NCI-H1417 treated with DMSO at 0.1 percent for 48 hours (cell line): ENCODE data around the gene R3HDM4.
A peak's percentile ranks its signal among the peaks of the same experiment; 100 is the strongest.

ENCODE experiments used
- DNase-seq: peaks from one replicate; lab custom pipeline; 2025; lab: John Stamatoyannopoulos, UW

R3HDM4 gene

DNA sequence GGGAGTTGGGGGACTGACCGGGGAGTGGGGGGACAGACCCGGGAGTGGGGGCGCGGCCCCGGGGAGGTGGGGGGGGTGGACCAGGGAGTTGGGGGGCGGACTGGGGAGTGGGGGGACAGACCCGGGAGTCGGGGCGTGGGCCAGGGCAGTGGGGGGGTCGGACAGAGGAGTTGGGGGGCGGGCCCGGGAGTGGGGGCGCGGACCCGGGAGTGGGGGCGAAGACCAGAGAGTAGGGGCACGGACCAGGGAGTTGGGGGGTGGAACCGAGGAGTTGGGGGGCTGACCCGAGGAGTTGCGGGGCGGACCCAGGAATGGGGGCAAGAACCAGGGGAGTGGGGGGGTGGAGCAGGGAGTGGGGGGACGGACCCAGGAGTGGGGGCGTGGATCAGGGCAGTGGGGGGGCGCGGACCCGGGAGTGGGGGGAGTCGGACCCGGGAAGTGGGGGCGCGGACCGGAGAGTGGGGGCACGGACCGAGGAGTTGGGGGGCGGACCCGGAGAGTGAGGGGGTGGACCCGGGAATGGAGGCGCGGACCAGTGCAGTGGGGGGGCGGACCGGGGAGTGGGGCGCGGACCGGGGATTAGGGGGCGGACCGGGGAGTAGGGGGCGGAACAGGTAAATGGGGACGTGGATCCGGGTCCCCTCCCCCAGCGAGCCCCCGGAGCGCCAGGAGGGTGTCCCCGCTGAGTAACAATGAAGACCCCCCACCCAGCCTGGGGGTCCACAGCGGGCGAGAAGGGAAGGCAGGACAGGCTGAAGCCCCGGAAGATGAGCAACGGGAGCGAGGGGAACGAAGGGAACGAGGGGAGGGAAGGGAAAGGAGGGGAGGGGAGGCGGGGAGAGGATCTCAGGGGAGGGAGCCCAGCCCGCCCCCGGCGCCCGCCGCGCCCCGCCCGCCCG is 589 bp downstream of the R3HDM4 start:
- DNase-seq, result no peak

DNA sequence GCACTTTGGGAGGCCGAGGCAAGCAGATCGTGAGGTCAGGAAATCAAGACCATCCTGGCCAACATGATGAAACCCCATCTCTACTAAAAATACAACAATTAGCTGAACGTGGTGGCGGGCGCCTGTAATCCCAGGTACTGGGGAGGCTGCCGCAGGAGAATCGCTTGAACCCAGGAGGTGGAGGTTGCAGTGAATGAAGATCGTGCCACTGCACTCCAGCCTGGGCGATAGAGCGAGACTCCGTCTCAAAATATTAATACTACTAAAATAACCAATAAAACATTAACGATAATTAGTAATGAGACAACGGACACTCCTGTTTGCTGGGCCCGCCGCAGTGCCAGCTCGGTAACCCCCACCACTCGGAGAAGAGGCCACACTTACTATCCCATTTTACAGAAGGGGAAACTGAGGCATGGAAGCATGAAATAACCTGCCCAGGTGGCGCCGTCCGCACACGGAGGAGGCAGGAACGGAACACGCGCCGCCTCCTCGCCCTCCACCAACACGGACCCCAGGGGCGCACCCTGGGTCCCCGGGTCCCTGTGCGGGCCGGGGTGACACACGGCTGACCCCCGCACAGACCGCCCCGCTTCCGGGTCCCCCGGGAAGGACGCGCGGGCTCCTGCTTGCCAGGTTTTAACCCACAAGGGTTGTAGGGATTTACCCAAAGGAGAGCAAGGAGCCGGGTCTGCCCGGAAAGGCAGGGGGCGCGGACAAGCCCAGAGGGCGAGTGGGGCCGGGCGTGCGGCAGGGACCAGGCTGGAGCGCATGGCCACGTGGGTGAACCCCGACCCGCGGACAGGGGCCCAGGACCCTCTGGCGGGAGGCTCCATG is 1.6 kb downstream of the R3HDM4 start:
- no peak for DNase-seq

DNA sequence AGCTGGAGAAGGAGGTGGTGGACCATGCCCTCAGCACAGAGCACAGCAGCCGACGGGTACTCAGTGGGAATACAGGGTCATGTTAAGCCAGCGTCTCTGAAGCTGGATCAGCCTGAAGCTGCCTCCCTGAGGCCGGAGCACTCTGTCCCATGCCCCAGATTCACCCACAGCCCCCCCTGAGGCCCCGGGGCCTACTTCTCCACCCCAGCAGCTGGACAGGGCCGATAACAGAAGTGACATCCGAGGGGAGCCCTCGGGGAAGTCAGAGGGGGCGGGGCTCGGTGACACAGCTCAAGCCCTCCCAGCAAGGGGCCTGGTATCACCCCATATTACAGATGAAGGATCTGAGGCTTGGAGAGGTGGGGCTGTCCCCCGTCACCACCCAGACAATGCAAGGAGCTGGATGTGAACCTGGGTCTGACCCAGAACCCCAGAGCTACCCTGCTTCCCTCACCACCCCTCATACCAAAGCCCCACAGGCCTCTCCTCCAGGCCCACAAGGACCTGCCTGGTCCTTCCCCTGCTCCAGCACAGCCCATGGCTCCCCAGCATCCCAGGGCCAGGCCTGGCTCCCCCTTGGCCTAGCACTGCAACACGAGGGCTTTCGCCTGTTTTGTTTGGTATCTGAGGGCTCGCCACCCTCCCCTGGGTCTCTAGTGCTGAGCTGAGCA is 5.7 kb downstream of the R3HDM4 start:
- DNase-seq, result no peak

DNA sequence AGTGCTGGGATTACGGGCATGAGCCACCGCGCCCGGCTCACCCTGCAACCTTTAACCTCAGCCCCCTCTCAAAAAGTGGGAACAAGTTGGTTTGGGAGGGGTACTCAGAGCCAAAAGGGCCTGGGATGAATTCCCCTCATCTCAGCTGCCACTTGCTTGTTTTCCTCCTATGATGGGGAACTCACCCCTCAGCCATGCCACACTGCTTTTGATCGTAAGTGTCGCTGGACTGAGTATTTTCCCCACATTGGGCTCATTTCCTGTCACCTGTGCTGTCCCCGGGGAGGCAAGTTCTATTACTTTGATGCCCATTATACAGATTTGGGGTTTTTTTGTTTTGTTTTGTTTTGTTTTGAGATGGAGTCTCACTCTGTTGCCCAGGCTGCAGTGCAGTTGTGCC is 6.5 kb downstream of the R3HDM4 start:
- DNase-seq, result no peak

DNA sequence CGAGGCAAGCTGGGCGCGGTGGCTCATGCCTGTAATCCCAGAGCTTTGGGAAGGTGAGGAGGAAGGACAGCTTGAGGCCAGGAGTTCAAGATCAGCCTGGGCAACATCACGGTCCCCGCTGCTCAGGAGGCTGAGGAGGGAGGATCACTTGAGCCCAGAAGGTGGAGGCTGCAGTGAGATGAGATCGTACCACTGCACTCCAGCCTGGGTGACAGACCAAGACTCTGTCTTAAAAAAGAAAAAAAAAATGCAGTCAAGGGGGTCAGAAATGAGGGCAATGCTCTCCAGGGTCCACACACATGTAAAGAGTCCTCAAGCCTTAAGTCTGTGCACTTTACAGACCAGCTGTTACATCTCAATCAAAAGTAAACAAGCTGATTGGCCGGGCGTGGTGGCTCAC is 8.5 kb downstream of the R3HDM4 start:
- no peak for DNase-seq

DNA sequence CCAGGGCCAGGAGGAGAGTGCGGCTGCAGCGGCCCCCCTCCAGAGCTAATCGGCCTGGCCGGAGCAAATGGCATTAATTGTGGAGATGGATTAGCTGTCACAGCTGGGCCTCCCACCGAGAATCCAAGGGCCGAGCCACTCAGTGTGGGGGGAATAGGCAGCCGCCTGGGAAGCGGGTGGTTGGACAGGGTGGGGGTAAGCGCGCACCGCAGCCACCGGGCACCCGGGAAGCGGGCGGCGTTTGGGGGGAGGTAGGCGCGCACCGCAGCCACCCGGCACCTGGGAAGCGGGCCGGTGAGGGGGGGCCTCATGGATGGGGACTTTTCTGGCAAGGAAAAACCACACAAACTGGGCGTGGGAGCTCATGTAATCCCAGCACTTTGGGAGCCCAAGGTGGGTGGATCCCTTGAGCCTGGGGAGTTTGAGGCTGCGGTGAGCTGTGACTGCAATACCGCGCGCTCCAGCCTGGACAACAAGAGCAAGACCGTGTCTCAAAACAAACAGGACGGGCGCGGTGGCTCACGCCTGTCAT is 9.7 kb downstream of the R3HDM4 start:
- DNase-seq, result peak; percentile 69

DNA sequence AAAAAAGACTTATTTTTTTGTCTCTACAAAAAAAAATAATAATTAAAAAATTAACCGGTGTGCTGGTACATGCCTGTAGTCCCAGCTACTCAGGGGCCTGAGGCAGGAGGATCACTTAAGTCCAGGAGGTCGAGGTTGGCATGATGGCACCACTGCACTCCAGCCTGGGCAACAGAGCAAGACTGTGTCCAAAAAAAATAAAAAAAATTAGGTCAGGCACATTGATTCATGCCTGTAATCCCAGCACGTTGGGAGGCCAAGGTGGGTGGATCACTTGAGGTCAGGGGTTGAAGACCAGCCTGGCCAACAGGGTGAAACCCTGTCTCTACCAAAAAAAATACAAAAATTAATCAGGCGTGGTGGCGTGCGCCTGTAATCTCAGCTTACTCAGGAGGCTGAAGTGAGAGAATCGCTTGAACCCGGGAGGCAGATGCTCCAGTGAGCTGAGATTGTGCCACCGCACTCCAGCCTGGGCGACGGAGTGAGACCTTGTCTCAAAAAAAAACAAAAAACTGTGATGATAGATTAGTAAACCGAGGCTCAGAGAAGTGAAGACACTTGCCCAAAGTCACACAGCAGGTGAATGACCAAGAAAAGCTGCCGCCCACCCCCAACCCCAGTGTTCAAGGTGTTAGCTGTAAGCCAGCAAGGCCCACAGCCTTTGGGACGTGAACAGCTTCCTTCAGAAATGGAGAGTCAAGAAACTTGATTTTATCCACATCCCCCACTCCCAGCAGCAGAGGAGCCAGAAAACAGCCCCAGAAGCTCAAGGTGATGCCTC is 10.4 kb downstream of the R3HDM4 start:
- no peak for DNase-seq

DNA sequence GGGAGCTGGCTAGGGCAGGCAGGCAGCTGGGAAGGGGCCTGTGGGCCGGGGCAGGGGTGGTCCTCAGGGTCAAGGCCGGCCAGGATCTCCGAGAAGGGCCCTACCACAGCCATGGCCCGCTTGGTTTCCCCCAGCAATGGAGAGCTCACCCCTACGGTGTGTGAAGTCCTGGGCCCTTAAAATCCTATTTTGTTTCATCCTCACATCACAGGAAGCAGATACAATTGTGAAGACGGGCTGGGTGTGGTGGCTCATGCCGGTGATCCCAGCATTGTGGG is 11.0 kb downstream of the R3HDM4 start:
- no peak for DNase-seq

DNA sequence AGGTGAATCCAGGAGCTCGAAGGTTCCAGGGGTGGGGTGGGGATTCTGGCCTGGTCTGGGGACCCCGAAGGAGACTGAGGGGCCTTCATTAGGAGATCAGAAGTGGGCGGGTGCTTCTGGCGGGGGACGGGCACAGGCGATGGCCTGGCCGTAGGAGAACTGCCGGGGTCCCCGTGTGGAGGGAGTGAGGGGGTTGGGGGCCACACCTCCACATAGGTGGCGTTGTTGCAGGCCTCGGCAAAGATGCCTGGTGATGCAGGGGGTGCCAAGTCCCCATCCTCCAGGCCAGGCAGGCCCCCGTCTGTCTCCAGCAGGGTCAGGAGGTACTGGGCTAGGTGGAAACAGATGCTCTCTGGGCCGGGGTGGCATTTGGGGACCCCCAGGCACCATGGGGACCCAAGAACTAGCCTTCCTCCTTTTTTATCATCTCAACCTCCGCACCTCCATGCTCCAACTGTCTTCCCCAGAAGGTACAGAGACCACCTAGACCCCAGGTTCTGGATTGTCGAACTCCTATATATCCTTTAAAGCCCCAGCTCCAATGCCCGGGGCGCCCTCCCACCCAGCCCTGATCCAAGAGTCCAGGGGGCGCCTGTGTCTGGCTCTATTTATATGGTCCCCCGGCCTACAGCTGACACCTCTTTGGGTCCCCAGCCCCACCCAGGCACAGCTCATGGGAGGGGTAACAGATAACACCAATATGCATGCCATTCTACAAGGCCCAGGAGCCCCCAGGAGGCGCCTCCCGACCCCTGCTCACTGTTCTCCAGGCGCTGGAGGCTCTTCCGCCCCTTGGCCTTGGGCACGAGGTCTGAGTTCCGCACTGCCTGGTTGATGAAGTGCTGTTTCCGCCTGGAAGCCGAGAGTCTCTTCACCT is 11.6 kb downstream of the R3HDM4 start:
- DNase-seq, result no peak

DNA sequence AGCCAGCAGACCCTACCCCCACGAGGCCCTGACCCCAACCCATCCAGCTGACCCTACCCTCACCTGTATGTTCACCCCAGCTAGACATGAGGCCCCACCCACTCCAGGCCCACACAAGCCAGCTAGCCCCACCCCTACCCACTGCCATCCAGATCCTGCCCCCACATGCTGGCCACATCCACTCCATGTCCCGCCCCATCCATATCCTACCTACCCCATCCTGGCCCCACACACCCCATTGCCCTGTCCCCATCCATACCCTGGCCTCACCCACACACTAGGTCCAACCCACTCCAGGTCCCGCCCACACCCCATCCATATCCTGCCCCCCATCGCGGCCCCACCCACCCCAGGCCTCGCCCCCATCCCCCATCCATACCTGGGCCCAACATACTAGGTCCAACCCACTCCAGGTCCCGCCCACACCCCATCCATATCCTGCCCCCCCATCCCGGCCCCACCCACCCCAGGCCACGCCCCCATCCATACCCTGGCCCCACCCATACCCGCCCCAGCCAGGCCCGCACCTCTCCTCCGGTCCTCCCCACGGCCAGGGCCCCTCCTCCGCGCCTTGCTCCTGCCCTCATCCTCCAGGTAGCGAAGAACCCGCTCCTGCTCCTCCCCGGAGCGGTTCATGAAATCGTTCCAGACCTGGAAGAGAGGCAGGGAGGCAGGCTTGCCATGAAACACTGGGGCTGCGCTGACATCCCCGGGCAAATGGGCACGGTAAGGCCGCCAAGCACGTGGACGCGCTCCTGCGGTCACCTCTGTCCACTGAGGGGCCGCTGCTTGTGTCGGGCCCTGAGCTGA is 12.5 kb downstream of the R3HDM4 start:
- no peak for DNase-seq

DNA sequence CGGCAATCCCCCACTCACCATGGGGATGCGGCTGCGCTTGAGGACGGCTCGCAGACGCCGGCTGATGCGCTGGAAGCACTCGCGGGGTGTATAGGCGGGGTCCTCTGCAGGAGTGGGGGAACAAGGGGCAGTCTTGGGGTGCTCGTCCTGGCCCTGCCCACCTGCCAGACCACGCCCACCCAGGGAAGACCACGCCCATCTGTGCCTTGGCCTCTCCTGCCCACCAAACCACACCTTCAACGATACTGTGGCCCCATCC is 13.0 kb downstream of the R3HDM4 start:
- DNase-seq, result no peak

DNA sequence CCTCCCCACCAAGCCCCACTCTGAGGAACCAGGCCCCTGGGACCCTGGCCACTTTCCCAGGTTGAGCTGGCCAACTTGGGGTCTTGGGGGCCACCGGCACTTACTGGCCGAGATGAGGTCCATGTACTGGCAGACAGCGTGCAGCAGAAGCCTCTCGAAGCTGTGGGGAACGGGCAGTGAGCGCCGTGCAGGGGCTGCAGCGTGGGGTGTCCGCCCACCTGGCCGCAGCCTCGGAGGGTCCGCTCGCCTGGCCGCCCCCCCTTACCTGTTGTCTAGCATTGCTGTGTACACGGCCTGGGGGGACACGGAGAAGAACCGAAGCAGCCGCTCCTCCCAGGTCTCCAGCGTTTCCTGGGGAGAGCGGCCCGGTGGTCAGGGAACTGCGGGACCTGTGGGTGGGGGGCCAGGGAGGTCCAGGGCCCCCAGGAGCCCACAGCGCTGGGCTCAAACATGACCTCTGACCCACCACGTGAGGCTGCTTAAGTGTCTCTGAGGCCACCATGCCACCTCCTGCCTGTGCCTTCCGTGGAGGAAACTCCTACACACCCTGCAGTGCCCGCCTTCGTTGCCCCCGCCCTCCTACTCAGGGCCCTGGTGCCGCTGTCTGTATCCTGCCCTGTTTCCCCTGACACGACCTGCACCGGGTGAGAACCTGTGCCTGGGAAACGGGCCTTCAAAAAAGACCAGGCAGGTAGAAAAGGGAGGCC is 13.5 kb downstream of the R3HDM4 start:
- DNase-seq, result no peak

DNA sequence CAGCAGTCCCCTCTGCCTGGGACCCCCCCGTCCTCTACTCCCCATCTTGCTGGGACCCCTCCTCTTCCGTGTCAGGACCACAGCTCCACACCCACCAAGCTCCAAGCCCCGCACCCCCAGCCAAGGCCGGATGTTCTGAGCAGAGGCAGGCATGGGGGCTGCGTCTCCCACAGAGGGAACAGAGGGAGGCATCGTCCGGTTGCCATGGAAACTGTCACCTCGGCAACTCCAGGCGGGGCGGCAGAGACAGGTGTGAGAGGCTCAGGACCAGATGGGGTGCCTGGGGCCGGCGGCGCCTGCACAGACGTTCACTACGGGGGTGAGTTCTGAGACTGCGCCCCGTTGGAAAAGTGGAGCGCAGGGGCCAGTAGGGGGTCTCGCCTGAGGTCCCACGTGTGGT is 14.4 kb downstream of the R3HDM4 start:
- peak; percentile 91 for DNase-seq

DNA sequence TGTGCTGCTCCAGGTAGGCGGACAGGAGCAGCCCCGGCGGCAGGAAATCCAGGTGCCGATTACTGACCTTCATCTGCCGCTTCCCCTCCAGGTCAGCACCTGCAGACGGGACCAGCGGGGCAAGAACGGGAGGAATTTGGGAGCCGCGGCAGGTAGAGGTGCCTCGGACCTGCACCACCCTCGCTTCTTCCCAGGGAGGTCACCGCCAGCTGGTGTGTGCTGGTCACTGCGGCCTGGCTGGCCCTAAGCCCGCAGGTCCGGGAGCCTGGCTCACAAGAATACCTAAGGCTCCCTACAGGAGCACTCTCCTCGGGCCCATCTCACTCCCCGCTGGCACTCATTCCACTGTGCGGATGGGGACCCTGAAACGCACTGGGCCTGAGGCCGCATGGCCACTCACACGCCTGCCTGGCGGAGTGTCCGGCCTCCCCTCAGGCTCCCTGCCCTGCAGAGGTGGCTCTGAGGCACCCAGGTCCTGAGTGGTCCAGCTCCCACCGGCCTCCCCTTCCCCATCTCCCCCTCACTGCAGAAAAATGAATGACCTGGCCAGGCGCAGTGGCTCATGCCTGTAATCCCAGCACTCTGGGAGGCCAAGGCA is 15.5 kb downstream of the R3HDM4 start:
- no peak for DNase-seq

DNA sequence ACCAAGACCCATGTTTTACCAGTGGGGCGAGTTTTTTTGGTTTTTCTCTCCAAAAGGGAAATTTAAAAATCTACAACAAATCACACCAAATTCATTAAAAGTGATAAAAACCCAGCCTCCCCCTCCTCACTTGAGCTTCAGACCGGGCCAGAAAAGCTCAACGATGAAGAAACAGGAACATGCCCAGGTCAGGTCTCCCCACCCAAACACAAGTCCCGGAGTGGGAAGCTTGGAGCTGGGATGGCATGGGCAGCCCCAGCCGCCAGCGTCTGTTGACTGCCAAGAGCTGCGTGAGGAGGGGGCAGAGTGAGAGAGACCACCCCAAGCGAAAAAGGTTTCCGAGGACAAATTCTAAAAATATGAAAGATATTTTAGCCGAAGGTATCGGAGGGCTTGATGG is 16.0 kb downstream of the R3HDM4 start:
- DNase-seq, result no peak

DNA sequence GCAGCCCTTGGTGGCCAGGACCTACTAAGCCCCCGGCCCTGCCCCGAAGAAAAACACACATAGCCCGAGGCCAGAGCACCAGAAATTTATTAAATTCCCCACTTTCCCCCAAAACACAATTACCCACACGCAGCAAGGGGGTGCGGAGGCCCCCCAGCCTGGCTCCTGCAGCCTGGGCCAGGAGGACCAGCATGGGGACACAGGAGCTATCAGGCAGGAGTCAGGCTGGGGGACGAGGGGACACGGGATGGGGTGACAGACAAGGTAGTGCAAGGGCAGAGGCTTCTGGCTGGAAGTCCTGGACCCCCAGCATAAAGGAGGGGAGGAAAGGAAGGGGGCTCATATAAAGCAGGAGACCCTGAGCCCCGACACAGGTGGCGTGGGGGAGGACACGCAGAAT is 16.6 kb downstream of the R3HDM4 start:
- no peak for DNase-seq

DNA sequence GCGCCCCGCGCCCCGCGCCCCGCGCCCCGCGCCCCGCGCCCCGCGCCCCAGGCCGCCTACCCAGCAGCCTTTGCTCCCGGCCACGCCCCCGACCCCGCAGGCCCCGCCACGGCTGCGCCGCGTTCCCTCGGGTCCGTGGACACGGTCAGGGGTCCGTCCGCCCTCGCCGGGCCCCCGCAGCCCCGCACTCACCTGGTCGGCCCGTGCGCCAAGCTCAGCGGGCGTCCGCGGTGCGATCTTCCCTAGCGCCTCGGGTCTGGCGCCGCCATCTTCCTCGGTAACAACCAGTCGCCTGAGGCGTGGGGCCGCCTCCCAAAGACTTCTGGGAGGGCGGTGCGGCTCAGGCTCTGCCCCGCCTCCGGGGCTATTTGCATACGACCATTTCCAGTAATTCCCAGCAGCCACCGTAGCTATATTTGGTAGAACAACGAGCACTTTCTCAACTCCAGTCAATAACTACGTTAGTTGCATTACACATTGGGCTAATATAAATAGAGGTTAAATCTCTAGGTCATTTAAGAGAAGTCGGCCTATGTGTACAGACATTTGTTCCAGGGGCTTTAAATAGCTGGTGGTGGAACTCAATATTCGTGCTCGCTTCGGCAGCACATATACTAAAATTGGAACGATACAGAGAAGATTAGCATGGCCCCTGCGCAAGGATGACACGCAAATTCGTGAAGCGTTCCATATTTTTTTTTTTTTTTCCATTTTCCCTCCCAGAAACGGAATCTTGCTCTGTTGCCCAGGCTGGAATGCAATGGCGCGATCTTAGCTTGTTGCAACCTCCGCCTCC is 19.9 kb downstream of the R3HDM4 start, which contains the start of the genes MED16 and RNU6-9:
MED16 (minus strand) TSS at position 294 of the 796 bp plus-strand sequence. CDS start 2,056 bp downstream, outside the sequence.
RNU6-9 (plus strand) TSS at position 591 of the 796 bp plus-strand sequence.
- DNase-seq, result peak; percentile 97

DNA sequence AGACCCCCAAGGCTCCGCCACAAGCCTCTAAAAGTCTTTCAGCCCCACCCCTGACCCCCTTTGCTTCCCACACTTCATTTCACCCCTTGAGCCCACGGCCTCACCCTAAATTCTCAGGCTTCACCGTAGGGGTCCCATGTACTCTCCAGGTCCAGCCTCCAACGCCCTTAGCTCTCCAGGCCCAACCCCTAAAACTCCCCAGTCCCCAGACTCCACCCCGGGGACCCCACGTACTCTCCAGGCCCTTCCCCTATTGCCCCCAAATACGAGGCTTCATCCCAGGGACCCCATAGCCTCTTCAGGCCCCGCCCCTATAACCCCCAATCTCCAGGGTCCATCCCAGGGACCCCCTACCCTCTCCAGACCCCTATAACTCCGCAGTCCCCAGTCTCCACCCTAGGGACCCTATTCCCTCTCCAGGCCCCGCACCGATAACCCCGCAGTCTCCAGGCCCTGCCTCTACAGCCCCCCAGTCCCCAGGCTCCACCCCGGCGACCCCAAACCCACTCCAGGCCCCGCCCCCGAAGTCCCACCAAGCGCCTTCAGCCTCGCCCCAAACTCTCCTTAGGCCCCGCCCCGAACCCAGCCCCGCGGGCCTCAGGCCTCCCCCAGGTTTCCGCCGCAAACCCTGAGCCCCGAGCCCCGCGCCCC is 20.7 kb downstream of the R3HDM4 start:
- no peak for DNase-seq
